BLaER1 (cell line): ENCODE results near the gene TAS2R5.
"Not testable (repeated sequence)": the region's sequence is repeated elsewhere in the genome, so short reads cannot be mapped to it uniquely, and the experiment has no call there.

Experiments used
- H3K27ac ChIP-seq: shearing (Covaris generic); formaldehyde crosslinking; 2 replicates; pipeline ENCODE4 v1.8.1; 2022
- H3K27me3 ChIP-seq: shearing (Covaris generic); formaldehyde crosslinking; 2 replicates; pipeline ENCODE4 v1.8.1; 2022
- H3K36me3 ChIP-seq: shearing (Covaris generic); formaldehyde crosslinking; 2 replicates; pipeline ENCODE4 v1.8.1; 2022
- H3K4me1 ChIP-seq: shearing (Covaris generic); formaldehyde crosslinking; 2 replicates; pipeline ENCODE4 v1.8.1; 2022
- H3K4me2 ChIP-seq: shearing (Covaris generic); formaldehyde crosslinking; 2 replicates; pipeline ENCODE4 v1.8.1; 2022
- H3K4me3 ChIP-seq: shearing (Covaris generic); formaldehyde crosslinking; 2 replicates; pipeline ENCODE4 v1.8.1; 2022
- H3K9ac ChIP-seq: shearing (Covaris generic); formaldehyde crosslinking; 2 replicates; pipeline ENCODE4 v1.8.1; 2022
- H3K9me3 ChIP-seq: shearing (Covaris generic); formaldehyde crosslinking; 2 replicates; pipeline ENCODE4 v1.8.1; 2022
- H4K20me1 ChIP-seq: shearing (Covaris generic); formaldehyde crosslinking; 2 replicates; pipeline ENCODE4 v1.8.1; 2022
- Cebpa-rat ChIP-seq: shearing (Covaris generic); IDR thresholded peaks from 2 replicates; pipeline ENCODE4 v1.8.1; 2022

The TAS2R5 gene, protein sequence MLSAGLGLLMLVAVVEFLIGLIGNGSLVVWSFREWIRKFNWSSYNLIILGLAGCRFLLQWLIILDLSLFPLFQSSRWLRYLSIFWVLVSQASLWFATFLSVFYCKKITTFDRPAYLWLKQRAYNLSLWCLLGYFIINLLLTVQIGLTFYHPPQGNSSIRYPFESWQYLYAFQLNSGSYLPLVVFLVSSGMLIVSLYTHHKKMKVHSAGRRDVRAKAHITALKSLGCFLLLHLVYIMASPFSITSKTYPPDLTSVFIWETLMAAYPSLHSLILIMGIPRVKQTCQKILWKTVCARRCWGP

DNA sequence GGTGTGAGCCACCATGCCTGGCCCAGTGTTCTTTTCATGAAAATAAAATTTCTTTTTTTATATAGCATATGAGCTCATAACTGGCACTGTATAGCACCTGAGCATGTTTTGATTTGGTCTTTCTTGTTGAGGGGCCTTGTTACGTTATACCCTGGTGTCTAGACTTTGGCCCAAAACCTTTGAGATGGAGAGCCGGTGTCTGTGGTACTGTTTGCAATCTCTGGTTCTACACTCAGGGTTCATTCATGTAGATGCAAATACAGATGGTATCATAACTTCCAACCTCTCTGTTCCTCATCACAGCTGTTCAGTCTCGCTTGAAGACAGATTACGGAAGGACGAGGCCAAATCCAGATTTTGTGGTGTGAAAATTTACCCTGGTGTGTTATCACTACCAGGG is at the start of gene TAS2R5:
Gene TAS2R5 (plus strand): TSS at position 301 of the 400 bp plus-strand sequence. CDS start 145 bp downstream, outside the sequence.
- TF ChIP-seq Cebpa-rat = no peak
- 0 out of 2 replicates have a peak, but pooled peaks cover 7% of the 10 kb centered on the region for H4K20me1 ChIP-seq
- no peaks in the 10 kb centered on the region for H3K27me3 ChIP-seq
- H3K9me3 ChIP-seq = no peaks in the 10 kb centered on the region
- H3K36me3 ChIP-seq = peaks cover 33% of the 10 kb centered on the region
- no peak within 1 kb of the TSS for H3K27ac ChIP-seq
- peaks cover 20% of the 10 kb centered on the region for H3K4me1 ChIP-seq
- no peak within 1 kb of the TSS for H3K9ac ChIP-seq
- no peak within 1 kb of the TSS for H3K4me2 ChIP-seq
- H3K4me3 ChIP-seq = no peak within 1 kb of the TSS

DNA sequence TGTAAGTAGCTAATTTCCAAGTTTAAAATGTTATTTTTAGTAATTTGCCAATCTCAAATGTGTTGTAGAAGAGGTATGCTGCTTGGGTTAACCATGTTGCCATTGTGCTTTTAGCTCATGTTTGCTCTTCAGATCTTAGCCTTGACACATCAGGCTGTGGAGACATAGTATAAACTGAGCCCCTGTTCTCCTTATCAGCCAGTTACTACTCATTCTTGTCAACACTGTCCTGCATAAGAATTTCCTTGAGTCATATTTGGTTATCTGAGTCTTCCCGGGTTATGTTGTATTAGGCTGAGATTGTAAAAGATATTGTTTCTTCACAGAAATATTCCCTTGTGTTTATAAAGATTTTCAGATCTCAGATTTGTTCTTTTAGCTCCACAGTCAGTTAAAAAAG is 47.8 kb upstream of the TAS2R5 start:
- TF ChIP-seq Cebpa-rat = no peak
- no peak overlapping the region for H3K4me3 ChIP-seq
- peaks cover 27% of the 10 kb centered on the region for H3K4me1 ChIP-seq
- no peaks in the 10 kb centered on the region for H3K27me3 ChIP-seq
- peaks cover 74% of the 10 kb centered on the region for H3K36me3 ChIP-seq
- H4K20me1 ChIP-seq = peaks cover 49% of the 10 kb centered on the region
- H3K27ac ChIP-seq = no peak overlapping the region
- no peak overlapping the region for H3K9ac ChIP-seq
- no peak overlapping the region for H3K4me2 ChIP-seq
- H3K9me3 ChIP-seq = no peaks in the 10 kb centered on the region

DNA sequence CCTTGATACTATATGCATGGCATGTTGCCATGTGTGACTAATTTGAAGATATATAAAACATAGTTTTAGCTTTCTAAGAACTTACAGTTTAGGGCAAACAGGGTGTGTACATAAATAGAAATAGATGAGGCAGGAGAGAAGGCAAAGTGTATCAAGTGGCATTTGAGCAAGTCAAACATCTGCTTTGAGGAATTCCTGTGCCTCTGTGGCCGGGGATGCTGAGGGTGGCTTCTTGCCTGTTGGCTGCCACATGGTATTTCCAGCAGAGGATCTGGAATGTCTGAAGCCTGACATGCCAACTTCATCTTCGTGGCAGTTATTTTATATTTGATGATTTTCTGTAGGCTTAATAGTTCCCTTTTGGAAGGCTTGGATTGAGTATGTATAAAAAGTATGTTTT is 45.9 kb upstream of the TAS2R5 start:
- Histone ChIP-seq H3K9ac (no peak overlapping the region), H3K27ac (no peak overlapping the region), H3K4me1 (peaks cover 21% of the 10 kb centered on the region), H3K9me3 (peaks cover 1% of the 10 kb centered on the region), H3K27me3 (no peaks in the 10 kb centered on the region), H3K4me3 (no peak overlapping the region), H3K4me2 (no peak overlapping the region), H4K20me1 (peaks cover 49% of the 10 kb centered on the region), H3K36me3 (peaks cover 93% of the 10 kb centered on the region)
- no peak for TF ChIP-seq Cebpa-rat

DNA sequence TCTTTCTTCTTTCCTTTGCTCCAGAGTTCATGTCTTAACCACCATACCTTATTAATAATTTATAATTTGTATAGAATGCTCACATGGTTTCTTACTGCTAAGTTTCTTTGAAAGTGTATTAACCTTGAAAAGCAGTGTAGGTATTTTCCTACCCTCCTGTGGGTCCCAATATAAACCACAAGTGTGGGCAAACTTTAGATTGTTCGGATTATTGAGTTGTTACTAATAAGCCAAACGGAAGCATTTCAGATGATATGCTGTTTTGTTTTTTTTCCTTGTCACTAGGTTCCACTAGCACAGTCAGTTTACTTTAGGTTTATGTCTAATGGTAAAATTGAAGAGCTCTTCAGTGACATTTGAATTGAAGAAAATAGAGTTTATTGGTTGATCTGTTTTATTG is 41.6 kb upstream of the TAS2R5 start:
- Histone ChIP-seq H3K27me3 (no peaks in the 10 kb centered on the region), H4K20me1 (0 out of 2 replicates have a peak, but pooled peaks cover 16% of the 10 kb centered on the region), H3K9ac (no peak overlapping the region), H3K27ac (no peak overlapping the region), H3K4me2 (no peak overlapping the region), H3K4me3 (no peak overlapping the region), H3K4me1 (no peaks in the 10 kb centered on the region), H3K36me3 (peaks cover 97% of the 10 kb centered on the region), H3K9me3 (peaks cover 40% of the 10 kb centered on the region)
- no peak for TF ChIP-seq Cebpa-rat

DNA sequence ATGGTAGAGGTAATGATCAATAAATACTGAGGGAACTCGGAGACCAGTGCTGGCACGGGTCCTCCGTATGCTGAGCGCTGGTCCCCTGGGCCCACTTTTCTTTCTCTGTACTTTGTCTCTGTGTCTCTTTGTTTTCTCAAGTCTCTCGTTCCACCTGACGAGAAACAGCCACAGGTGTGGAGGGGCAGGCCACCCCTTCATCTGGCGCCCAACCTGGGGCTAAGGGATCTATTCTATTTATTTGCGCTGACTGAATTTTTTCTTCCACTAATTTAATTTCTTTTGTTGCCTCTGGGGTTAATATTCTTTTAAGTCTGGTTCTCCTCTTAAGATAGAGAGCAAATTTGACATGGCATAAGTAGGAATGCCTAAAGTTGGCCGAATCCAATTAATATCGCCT is 38.1 kb upstream of the TAS2R5 start:
- H3K36me3 ChIP-seq = peaks cover 98% of the 10 kb centered on the region
- not testable (repeated sequence) for H4K20me1 ChIP-seq, H3K4me1 ChIP-seq, H3K27ac ChIP-seq, H3K4me2 ChIP-seq, H3K9ac ChIP-seq, H3K27me3 ChIP-seq
- H3K9me3 ChIP-seq = peaks cover 40% of the 10 kb centered on the region
- peak overlapping the region; percentile 36 for H3K4me3 ChIP-seq

DNA sequence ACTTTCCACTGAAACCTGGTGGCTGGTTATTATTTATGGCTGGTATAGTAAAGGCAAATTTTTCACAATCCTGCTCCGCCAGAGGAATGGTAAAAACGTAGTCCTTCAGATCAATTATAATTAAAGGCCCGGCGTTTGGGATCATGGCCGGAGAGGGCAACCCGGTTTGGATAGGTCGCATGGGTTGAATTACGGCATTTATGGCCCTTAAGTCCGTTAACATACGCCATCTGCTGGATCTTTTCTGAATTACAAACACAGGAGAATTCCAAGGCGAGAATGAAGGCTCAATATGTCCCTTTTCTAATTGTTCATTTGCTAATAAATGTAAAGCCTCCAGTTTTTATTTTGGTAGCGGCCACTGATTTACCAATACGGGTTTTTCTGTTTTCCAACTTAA is 37.4 kb upstream of the TAS2R5 start:
- Histone ChIP-seq H3K4me3 (no peak overlapping the region), H3K9me3 (peaks cover 40% of the 10 kb centered on the region), H3K27ac (no peak overlapping the region), H3K36me3 (peaks cover 100% of the 10 kb centered on the region), H3K4me2 (no peak overlapping the region), H3K4me1 (no peaks in the 10 kb centered on the region), H3K27me3 (no peaks in the 10 kb centered on the region), H3K9ac (no peak overlapping the region), H4K20me1 (0 out of 2 replicates have a peak, but pooled peaks cover 4% of the 10 kb centered on the region)
- TF ChIP-seq Cebpa-rat = no peak

DNA sequence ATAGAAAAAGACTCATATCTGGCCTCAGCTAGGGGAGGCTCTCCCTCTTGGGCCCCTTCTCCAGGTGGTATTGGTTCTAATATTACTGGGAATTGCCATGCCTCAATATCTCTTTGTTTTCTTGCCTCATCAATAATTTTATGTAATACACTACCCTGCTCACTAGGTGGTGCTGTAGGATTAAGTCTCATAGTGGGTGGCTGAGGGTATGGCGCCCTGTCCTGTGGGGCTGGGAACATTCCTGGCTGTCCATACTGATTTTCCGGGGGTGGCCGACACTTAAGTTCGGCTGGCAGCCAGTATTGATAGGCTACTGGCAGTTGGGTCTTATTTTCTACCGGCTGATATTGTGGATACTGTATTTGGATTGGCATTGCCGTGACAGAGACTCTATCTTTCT is 35.1 kb upstream of the TAS2R5 start:
- no peak for TF ChIP-seq Cebpa-rat
- Histone ChIP-seq H3K9me3 (peaks cover 31% of the 10 kb centered on the region), H3K4me2 (no peak overlapping the region), H3K27me3 (no peaks in the 10 kb centered on the region), H3K36me3 (peaks cover 95% of the 10 kb centered on the region), H4K20me1 (0 out of 2 replicates have a peak, but pooled peaks cover 4% of the 10 kb centered on the region), H3K4me1 (no peaks in the 10 kb centered on the region), H3K27ac (no peak overlapping the region), H3K9ac (no peak overlapping the region), H3K4me3 (no peak overlapping the region)

DNA sequence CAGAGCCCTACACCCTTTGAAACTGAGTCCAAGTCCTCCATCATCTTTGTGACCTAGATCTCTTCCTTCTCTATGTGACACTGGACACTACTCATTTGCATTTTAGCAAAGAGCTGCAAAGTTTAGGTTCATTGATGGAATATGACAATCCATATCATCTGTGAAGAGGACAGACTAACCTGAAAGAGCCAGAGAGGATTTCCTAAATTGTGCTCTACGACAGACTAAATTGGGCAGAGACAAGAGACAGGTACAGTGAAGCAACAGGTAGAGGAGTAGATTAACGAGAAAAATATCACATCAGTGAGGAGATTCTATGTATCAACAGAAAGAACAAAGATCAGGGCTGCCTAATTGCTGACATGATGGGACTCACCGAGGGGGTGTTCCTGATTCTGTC is 26.2 kb upstream of the TAS2R5 start, which contains the start of gene TAS2R3:
Gene TAS2R3 (plus strand): TSS at position 301 of the 400 bp plus-strand sequence. CDS start 62 bp downstream, at position 363.
- H3K27ac ChIP-seq = no peak within 1 kb of the TSS
- no peak within 1 kb of the TSS for H3K4me2 ChIP-seq
- H3K36me3 ChIP-seq = peaks cover 76% of the 10 kb centered on the region
- H3K9ac ChIP-seq = no peak within 1 kb of the TSS
- H3K4me1 ChIP-seq = no peaks in the 10 kb centered on the region
- H3K9me3 ChIP-seq = no peaks in the 10 kb centered on the region
- H3K27me3 ChIP-seq = no peaks in the 10 kb centered on the region
- H3K4me3 ChIP-seq = no peak within 1 kb of the TSS
- no peaks in the 10 kb centered on the region for H4K20me1 ChIP-seq
- no peak for TF ChIP-seq Cebpa-rat

DNA sequence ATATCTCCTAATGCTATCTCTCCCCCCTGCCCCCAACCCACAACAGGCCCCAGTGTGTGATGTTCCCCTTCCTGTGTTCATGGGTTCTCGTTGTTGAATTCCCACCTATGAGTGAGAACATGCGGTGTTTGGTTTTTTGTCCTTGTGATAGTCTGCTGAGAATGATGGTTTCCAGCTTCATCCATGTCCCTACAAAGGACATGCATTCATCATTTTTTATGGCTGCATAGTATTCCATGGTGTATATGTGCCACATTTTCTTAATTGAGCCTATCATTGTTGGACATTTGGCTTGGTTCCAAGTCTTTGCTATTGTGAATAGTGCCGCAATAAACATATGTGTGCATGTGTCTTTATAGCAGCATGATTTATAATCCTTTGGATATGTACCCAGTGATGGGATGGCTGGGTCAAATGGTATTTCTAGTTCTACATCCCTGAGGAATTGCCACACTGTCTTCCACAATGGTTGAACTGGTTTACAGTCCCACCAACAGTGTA is 19.9 kb upstream of the TAS2R5 start:
- H4K20me1 ChIP-seq, H3K27ac ChIP-seq, H3K27me3 ChIP-seq, H3K4me2 ChIP-seq, H3K4me3 ChIP-seq, H3K4me1 ChIP-seq, H3K9me3 ChIP-seq, H3K9ac ChIP-seq: not testable (repeated sequence)
- H3K36me3 ChIP-seq = peaks cover 18% of the 10 kb centered on the region; the same call in 1 of the 2 replicates

DNA sequence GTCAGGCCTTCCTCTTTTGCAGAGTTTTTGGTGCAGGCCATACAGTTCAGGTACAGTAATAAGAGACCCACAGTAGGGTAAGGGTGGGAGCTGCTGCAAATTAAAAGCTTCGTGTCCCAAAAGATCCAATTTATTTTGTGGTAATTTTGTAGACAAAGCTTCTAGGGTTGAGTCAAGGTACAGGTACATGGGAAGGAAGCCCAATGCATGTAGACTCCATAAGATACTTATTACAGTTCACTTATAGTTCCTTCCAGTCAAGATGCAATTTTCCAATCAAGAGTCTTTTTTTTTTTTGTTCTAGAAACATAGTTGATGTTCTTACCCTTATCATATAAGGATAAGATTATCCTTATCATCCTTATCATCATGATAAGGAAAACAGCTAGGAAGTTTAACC is 13.6 kb upstream of the TAS2R5 start, which contains the start of gene TAS2R4:
Gene TAS2R4 (plus strand): TSS at position 301 of the 400 bp plus-strand sequence. CDS start 1,815 bp downstream, outside the sequence.
- no peak for TF ChIP-seq Cebpa-rat
- H3K4me2 ChIP-seq = no peak within 1 kb of the TSS
- no peak within 1 kb of the TSS for H3K4me3 ChIP-seq
- H3K27me3 ChIP-seq = no peaks in the 10 kb centered on the region
- no peak within 1 kb of the TSS for H3K9ac ChIP-seq
- no peak within 1 kb of the TSS for H3K27ac ChIP-seq
- no peaks in the 10 kb centered on the region; the same call in 1 of the 2 replicates for H4K20me1 ChIP-seq
- H3K36me3 ChIP-seq = peaks cover 51% of the 10 kb centered on the region
- no peaks in the 10 kb centered on the region for H3K4me1 ChIP-seq
- H3K9me3 ChIP-seq = peaks cover 8% of the 10 kb centered on the region; the same call in 1 of the 2 replicates
